SK-N-SH treated with all-trans-retinoic acid at 6 μM for 48 hours (cell line): ENCODE data around the gene DOCK9.

Source experiments
- ATAC-seq: fragments of 200-7000 bp; cut with Tn5 transposase; 3 replicates; pipeline ENCODE4 v1.9.1; 2020; ENCODE audit warnings: mild to moderate bottlenecking, moderate library complexity
- ARNTL ChIP-seq: fragments of 450-650 bp; formaldehyde crosslinking; IDR thresholded peaks from 2 replicates; pipeline ENCODE4 v1.5.0; 2020; ENCODE audit warnings: low read depth, mild to moderate bottlenecking, moderate library complexity, borderline replicate concordance
- BACH2 ChIP-seq: fragments of 250-450 bp; sonication (Bioruptor Pico); IDR thresholded peaks from 2 replicates; pipeline ENCODE4 v1.9.0; 2021; ENCODE audit warnings: mild to moderate bottlenecking, borderline replicate concordance
- CSDC2 ChIP-seq: fragments of 250-450 bp; sonication (Bioruptor Pico); IDR thresholded peaks from 2 replicates; pipeline ENCODE4 v1.5.0; 2020; ENCODE audit warnings: mild to moderate bottlenecking, moderate library complexity
- ESRRG ChIP-seq: fragments of 250-450 bp; sonication (Bioruptor Pico); IDR thresholded peaks from 2 replicates; pipeline ENCODE4 v1.6.1; 2021; ENCODE audit warnings: mild to moderate bottlenecking
- GLIS3 ChIP-seq: fragments of 250-450 bp; sonication (Bioruptor Pico); IDR thresholded peaks from 2 replicates; pipeline ENCODE4 v1.5.0; 2020; ENCODE audit warnings: mild to moderate bottlenecking, moderate library complexity
- ISL1 ChIP-seq: fragments of 250-450 bp; sonication (Bioruptor Pico); IDR thresholded peaks from 2 replicates; pipeline ENCODE4 v2.1.2; 2022; ENCODE audit warnings: mild to moderate bottlenecking, moderate library complexity
- OSR1 ChIP-seq: fragments of 250-450 bp; sonication (Bioruptor Pico); IDR thresholded peaks from 2 replicates; pipeline ENCODE4 v1.8.0; 2022; ENCODE audit warnings: moderate library complexity, mild to moderate bottlenecking, inconsistent platforms
- PPARA ChIP-seq: fragments of 250-450 bp; sonication (Bioruptor Pico); IDR thresholded peaks from 2 replicates; pipeline ENCODE4 v1.5.0; 2020; ENCODE audit warnings: mild to moderate bottlenecking, borderline replicate concordance
- SNAI2 ChIP-seq: fragments of 250-450 bp; sonication (Bioruptor Pico); IDR thresholded peaks from 2 replicates; pipeline ENCODE4 v1.5.0; 2020; ENCODE audit warnings: mild to moderate bottlenecking, moderate library complexity
- TCF4 ChIP-seq: fragments of 250-450 bp; sonication (Bioruptor Pico); IDR thresholded peaks from 2 replicates; pipeline ENCODE4 v1.8.0; 2021; ENCODE audit warnings: mild to moderate bottlenecking, moderate library complexity, borderline replicate concordance
- TOX ChIP-seq: fragments of 250-450 bp; sonication (Bioruptor Pico); IDR thresholded peaks from 2 replicates; pipeline ENCODE4 v1.8.0; 2021; ENCODE audit warnings: mild to moderate bottlenecking, moderate library complexity, borderline replicate concordance
- ZFP3 ChIP-seq: fragments of 250-450 bp; sonication (Bioruptor Pico); IDR thresholded peaks from 2 replicates; pipeline ENCODE4 v1.5.0; 2020; ENCODE audit warnings: mild to moderate bottlenecking, moderate library complexity
- ZFP30 ChIP-seq: fragments of 450-650 bp; formaldehyde crosslinking; IDR thresholded peaks from 2 replicates; pipeline ENCODE4 v1.5.0; 2022; ENCODE audit warnings: mild to moderate bottlenecking, moderate library complexity
- ZNF565 ChIP-seq: fragments of 450-650 bp; formaldehyde crosslinking; conservative IDR thresholded peaks from 2 replicates; pipeline ENCODE4 v1.5.0; 2020; ENCODE audit warnings: low read depth, mild to moderate bottlenecking, moderate library complexity
- ZNF70 ChIP-seq: fragments of 450-650 bp; formaldehyde crosslinking; IDR thresholded peaks from 2 replicates; pipeline ENCODE4 v1.5.0; 2020; ENCODE audit warnings: mild to moderate bottlenecking, moderate library complexity
- ZNF8 ChIP-seq: fragments of 450-650 bp; formaldehyde crosslinking; IDR thresholded peaks from 2 replicates; pipeline ENCODE4 v1.5.0; 2020; ENCODE audit warnings: mild to moderate bottlenecking, moderate library complexity
- TF ChIP-seq, protein P1 (sequence below): fragments of 250-450 bp; sonication (Bioruptor Pico); IDR thresholded peaks from 2 replicates; pipeline ENCODE4 v1.5.1; 2021; ENCODE audit warnings: mild to moderate bottlenecking, moderate library complexity
- TF ChIP-seq, protein P2 (sequence below): fragments of 250-450 bp; sonication (Bioruptor Pico); IDR thresholded peaks from 2 replicates; pipeline ENCODE4 v1.5.0; 2020; ENCODE audit warnings: mild to moderate bottlenecking, moderate library complexity
- TF ChIP-seq, protein P3 (sequence below): fragments of 250-450 bp; sonication (Bioruptor Pico); IDR thresholded peaks from 2 replicates; pipeline ENCODE4 v1.5.1; 2020; ENCODE audit warnings: low read depth, mild to moderate bottlenecking, moderate library complexity
- TF ChIP-seq, protein P4 (sequence below): fragments of 250-450 bp; sonication (Bioruptor Pico); IDR thresholded peaks from 2 replicates; pipeline ENCODE4 v1.8.0; 2020; ENCODE audit warnings: mild to moderate bottlenecking, moderate library complexity, borderline replicate concordance

DOCK9 gene

DNA sequence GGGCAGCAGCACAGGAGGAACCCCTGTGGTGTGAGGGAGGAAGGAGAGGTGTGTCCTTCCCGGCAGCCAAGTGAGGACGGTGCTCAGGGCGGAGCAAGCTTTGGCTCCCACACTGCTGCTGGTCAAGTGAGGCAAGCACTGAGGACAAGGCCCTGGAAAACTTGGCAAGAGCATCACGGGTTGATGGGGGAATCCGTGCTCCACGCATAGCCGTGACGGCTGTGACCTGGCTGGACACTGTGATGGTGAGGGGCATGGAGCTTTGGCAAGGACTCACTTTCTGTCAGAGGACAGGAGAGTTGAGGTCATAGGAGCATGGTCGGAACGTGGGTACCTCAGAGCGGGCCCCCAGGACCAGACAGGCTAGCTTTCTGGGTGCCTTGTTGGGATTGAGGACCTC, 196.4 kb downstream of the DOCK9 start:
- TF ChIP-seq TCF4 (CRISPR knock-in tag) (no peak), ZFP3 (CRISPR knock-in tag) (no peak), TOX (CRISPR knock-in tag) (no peak), ZNF70 (no peak), PPARA (CRISPR knock-in tag) (no peak), OSR1 (CRISPR knock-in tag) (no peak), ZNF565 (CRISPR knock-in tag) (no peak), ZNF8 (no peak), CSDC2 (CRISPR knock-in tag) (no peak), BACH2 (CRISPR knock-in tag) (no peak), ESRRG (no peak)
- TF ChIP-seq, protein P1, sequence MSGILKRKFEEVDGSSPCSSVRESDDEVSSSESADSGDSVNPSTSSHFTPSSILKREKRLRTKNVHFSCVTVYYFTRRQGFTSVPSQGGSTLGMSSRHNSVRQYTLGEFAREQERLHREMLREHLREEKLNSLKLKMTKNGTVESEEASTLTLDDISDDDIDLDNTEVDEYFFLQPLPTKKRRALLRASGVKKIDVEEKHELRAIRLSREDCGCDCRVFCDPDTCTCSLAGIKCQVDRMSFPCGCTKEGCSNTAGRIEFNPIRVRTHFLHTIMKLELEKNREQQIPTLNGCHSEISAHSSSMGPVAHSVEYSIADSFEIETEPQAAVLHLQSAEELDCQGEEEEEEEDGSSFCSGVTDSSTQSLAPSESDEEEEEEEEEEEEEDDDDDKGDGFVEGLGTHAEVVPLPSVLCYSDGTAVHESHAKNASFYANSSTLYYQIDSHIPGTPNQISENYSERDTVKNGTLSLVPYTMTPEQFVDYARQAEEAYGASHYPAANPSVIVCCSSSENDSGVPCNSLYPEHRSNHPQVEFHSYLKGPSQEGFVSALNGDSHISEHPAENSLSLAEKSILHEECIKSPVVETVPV (CRISPR knock-in tag), result no peak
- TF ChIP-seq, protein P2, sequence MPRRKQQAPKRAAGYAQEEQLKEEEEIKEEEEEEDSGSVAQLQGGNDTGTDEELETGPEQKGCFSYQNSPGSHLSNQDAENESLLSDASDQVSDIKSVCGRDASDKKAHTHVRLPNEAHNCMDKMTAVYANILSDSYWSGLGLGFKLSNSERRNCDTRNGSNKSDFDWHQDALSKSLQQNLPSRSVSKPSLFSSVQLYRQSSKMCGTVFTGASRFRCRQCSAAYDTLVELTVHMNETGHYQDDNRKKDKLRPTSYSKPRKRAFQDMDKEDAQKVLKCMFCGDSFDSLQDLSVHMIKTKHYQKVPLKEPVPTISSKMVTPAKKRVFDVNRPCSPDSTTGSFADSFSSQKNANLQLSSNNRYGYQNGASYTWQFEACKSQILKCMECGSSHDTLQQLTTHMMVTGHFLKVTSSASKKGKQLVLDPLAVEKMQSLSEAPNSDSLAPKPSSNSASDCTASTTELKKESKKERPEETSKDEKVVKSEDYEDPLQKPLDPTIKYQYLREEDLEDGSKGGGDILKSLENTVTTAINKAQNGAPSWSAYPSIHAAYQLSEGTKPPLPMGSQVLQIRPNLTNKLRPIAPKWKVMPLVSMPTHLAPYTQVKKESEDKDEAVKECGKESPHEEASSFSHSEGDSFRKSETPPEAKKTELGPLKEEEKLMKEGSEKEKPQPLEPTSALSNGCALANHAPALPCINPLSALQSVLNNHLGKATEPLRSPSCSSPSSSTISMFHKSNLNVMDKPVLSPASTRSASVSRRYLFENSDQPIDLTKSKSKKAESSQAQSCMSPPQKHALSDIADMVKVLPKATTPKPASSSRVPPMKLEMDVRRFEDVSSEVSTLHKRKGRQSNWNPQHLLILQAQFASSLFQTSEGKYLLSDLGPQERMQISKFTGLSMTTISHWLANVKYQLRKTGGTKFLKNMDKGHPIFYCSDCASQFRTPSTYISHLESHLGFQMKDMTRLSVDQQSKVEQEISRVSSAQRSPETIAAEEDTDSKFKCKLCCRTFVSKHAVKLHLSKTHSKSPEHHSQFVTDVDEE (CRISPR knock-in tag), result no peak
- ATAC-seq, result no peak

DNA sequence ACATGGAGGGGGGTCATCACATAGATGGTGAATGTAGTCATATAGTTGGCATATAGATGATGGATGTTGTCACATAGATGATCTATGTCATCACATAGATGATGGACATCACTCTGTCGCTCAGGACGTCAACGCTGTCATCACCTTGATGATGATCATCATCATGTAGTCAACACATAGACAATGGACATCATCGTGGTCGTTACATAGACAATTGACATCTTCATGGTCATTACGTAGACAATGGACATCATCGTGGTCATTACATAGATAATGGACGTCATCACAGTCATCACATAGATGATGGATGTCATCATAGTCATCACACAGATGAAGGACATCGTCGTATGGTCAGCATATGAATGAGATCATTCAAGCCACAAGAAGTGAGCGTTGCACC, 196.8 kb downstream of the DOCK9 start:
- ATAC-seq, result no peak
- no peak for TF ChIP-seq TCF4 (CRISPR knock-in tag)
- TF ChIP-seq CSDC2 (CRISPR knock-in tag), result no peak
- TF ChIP-seq ZNF565 (CRISPR knock-in tag), result no peak

DNA sequence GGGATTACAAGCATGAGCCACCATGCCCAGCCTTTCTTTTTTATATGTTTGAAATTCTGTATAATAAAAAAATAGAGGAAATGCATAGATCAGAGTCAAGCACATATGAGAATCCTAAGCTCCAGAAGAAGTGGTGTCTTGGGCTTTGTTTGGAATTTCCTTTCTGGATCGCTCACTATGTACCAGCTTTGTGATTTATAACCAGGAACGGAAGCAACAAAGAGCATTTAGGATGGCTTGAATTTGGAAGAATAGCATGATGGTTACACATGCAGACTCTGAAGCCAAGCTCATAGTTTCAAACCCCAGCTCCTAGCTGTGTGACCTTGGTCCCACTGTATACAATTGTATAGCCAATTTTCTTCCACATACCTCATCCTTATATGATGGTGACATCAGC, 197.4 kb downstream of the DOCK9 start:
- TF ChIP-seq ISL1 (CRISPR knock-in tag), result no peak
- TF ChIP-seq ZFP30 (CRISPR knock-in tag), result no peak
- no peak for TF ChIP-seq SNAI2 (CRISPR knock-in tag)
- TF ChIP-seq, all 23 proteins: peak for 0
- no peak for ATAC-seq

DNA sequence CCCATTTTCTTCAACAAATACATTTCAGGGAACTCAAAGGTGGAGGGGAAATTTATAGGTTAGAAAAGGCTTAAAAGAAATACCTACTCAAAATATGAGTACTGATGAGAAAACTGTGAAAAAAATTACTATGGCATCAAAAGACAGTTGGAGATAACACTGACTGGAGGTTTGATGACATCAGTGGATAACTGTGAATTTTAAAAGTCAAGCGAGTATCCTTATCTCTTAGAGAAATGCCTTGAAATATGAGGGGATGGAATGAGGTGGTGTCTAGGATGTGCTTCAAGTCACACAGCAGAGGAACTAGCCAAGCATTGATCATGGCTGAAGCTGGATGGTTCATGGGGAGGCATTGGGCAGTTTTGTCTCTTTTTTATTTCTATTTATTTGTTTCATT, 198.2 kb downstream of the DOCK9 start:
- no peak for ATAC-seq
- TF ChIP-seq ZNF565 (CRISPR knock-in tag) (no peak), ZNF70 (no peak), ISL1 (CRISPR knock-in tag) (no peak), ESRRG (no peak), GLIS3 (CRISPR knock-in tag) (no peak), PPARA (CRISPR knock-in tag) (no peak), OSR1 (CRISPR knock-in tag) (no peak), ARNTL (CRISPR knock-in tag) (no peak), ZFP30 (CRISPR knock-in tag) (no peak)
- TF ChIP-seq, protein P3, sequence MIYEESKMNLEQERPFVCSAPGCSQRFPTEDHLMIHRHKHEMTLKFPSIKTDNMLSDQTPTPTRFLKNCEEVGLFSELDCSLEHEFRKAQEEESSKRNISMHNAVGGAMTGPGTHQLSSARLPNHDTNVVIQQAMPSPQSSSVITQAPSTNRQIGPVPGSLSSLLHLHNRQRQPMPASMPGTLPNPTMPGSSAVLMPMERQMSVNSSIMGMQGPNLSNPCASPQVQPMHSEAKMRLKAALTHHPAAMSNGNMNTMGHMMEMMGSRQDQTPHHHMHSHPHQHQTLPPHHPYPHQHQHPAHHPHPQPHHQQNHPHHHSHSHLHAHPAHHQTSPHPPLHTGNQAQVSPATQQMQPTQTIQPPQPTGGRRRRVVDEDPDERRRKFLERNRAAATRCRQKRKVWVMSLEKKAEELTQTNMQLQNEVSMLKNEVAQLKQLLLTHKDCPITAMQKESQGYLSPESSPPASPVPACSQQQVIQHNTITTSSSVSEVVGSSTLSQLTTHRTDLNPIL (CRISPR knock-in tag), result no peak
- TF ChIP-seq, protein P1 (CRISPR knock-in tag), result no peak
- TF ChIP-seq, protein P4, sequence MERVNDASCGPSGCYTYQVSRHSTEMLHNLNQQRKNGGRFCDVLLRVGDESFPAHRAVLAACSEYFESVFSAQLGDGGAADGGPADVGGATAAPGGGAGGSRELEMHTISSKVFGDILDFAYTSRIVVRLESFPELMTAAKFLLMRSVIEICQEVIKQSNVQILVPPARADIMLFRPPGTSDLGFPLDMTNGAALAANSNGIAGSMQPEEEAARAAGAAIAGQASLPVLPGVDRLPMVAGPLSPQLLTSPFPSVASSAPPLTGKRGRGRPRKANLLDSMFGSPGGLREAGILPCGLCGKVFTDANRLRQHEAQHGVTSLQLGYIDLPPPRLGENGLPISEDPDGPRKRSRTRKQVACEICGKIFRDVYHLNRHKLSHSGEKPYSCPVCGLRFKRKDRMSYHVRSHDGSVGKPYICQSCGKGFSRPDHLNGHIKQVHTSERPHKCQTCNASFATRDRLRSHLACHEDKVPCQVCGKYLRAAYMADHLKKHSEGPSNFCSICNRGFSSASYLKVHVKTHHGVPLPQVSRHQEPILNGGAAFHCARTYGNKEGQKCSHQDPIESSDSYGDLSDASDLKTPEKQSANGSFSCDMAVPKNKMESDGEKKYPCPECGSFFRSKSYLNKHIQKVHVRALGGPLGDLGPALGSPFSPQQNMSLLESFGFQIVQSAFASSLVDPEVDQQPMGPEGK (CRISPR knock-in tag), result no peak
